Upper lobe of left lung (tissue), 6 donors: ENCODE measurements around the gene OSBPL5. TPM values are rescaled to one million over a fixed set of nuclear protein-coding genes. Genes with fewer than 3 reads are reported as not detected.

Experiments
- ATAC-seq, 2 donors: fragments of 200-7000 bp; cut with Tn5 transposase; one replicate each; pipeline ENCODE4 v1.9.1; 2022; ENCODE audit warnings: mild to moderate bottlenecking in 2 of 2, moderate library complexity in 2 of 2; ENCODE audit not compliant: low FRiP score in 2 of 2
- DNase-seq, 2 donors: peaks; one replicate each; pipeline ENCODE4 v3.0.0-alpha.2; 2019 to 2020
- H3K27ac ChIP-seq, 4 donors: fragments of 200-600 bp; sonication (generic); one replicate each; pipeline ENCODE4 v1.5.1; 2016 to 2019
- H3K27me3 ChIP-seq, 4 donors: fragments of 200-600 bp; sonication (generic); one replicate each; pipeline ENCODE4 v1.5.1; 2017 to 2019
- H3K36me3 ChIP-seq, 4 donors: fragments of 200-600 bp; sonication (generic); one replicate each; pipeline ENCODE4 v1.5.1; 2016 to 2019
- H3K4me1 ChIP-seq, 4 donors: fragments of 200-600 bp; sonication (generic); one replicate each; pipeline ENCODE4 v1.5.1; 2018 to 2019
- H3K4me3 ChIP-seq, 4 donors: fragments of 200-600 bp; sonication (generic); one replicate each; pipeline ENCODE4 v1.5.1; 2017 to 2019; ENCODE audit warnings: mild to moderate bottlenecking in 2 of 4, moderate library complexity in 1 of 4
- H3K9me3 ChIP-seq, 4 donors: fragments of 200-600 bp; sonication (generic); one replicate each; pipeline ENCODE4 v1.5.1; 2018 to 2019
- EP300 ChIP-seq, 4 donors: sonication (generic); formaldehyde crosslinking; IDR thresholded peaks; one replicate each; pipeline ENCODE4 v1.5.1; 2017; ENCODE audit warnings: antibody characterized with exemption in 4 of 4, control low read depth in 2 of 4
- POLR2A ChIP-seq, 4 donors: fragments of 450-650 bp; IDR thresholded peaks; one replicate each; pipeline ENCODE4 v1.5.1; 2016 to 2017; ENCODE audit warnings: antibody characterized with exemption in 4 of 4, mild to moderate bottlenecking in 2 of 4
- POLR2AphosphoS5 ChIP-seq, 2 donors: sonication (generic); formaldehyde crosslinking; IDR thresholded peaks; one replicate each; pipeline ENCODE4 v1.5.1; 2017; ENCODE audit warnings: antibody characterized with exemption in 2 of 2
- WGBS, 2 donors: methylation state at CpG; one replicate each; pipeline ENCODE4 v1.1.5; 2017 to 2018; 5-methylcytosine and 5-hydroxymethylcytosine counted together
- total RNA-seq, 6 donors: library from RNA; depleted of rRNA in 4 of 6; stranded (reverse); fragments of >200 nt in 4 of 6; gene quantifications; one replicate each; pipeline versions ENCODE4 v1.1.0 to v1.2.1, GENCODE V29; 2016 to 2021
- TF ChIP-seq, protein P1 (sequence below), 6 experiments: fragments of 450-650 bp in 4 of 6; fragments of 200-600 bp in 2 of 6; sonication (generic) in 2 of 6; IDR thresholded peaks; one replicate each; pipeline ENCODE4 v1.5.1; 2016 to 2019; ENCODE audit warnings: antibody characterized with exemption in 6 of 6
- donor health status: DM: no; HTN: no; CAD: no; lungs with moderate emphysema.
- donor health status: DM: no; HTN: yes; CAD: no; lungs with severe emphysema.

Gene OSBPL5
- total RNA-seq, 6 donors from 2014 or later = 23.4 to 66.9 (median 48.3) TPM

GRCh38 chr11:3080733-3081385 is 84.3 kb downstream of the OSBPL5 start:
- DNase-seq = no peak
- Histone ChIP-seq H3K9me3 (no peaks in the 10 kb centered on the region), H3K4me3 (no peak overlapping the region), H3K4me1 (no peaks in the 10 kb centered on the region), H3K36me3 (no peaks in the 10 kb centered on the region), H3K27me3 (no peaks in the 10 kb centered on the region), H3K27ac (no peak overlapping the region)
- ATAC-seq = no peak
- TF ChIP-seq, protein P1, sequence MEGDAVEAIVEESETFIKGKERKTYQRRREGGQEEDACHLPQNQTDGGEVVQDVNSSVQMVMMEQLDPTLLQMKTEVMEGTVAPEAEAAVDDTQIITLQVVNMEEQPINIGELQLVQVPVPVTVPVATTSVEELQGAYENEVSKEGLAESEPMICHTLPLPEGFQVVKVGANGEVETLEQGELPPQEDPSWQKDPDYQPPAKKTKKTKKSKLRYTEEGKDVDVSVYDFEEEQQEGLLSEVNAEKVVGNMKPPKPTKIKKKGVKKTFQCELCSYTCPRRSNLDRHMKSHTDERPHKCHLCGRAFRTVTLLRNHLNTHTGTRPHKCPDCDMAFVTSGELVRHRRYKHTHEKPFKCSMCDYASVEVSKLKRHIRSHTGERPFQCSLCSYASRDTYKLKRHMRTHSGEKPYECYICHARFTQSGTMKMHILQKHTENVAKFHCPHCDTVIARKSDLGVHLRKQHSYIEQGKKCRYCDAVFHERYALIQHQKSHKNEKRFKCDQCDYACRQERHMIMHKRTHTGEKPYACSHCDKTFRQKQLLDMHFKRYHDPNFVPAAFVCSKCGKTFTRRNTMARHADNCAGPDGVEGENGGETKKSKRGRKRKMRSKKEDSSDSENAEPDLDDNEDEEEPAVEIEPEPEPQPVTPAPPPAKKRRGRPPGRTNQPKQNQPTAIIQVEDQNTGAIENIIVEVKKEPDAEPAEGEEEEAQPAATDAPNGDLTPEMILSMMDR (IDR thresholded peaks at IDR 0.05) = no peak
- TF ChIP-seq EP300 (IDR thresholded peaks at IDR 0.05) (no peak), POLR2AphosphoS5 (IDR thresholded peaks at IDR 0.05) (no peak), POLR2A (IDR thresholded peaks at IDR 0.05) (no peak)
- WGBS, 2 donors = 81 to 84% methylated on average over 13 of the region's 13 CpGs

- H3K27ac ChIP-seq = no peak overlapping the region
- no peak for TF ChIP-seq POLR2AphosphoS5 (IDR thresholded peaks at IDR 0.05)
- no peak for TF ChIP-seq EP300 (IDR thresholded peaks at IDR 0.05)
- TF ChIP-seq, protein P1 (IDR thresholded peaks at IDR 0.05) = no peak
- TF ChIP-seq POLR2A (IDR thresholded peaks at IDR 0.05) = no peak
- H3K9me3 ChIP-seq = no peaks in the 10 kb centered on the region
- H3K4me3 ChIP-seq = no peak overlapping the region
- DNase-seq (no peak), ATAC-seq (no peak)
- 88 to 95% methylated on average over 1 of the region's 1 CpG for WGBS, 2 donors
- no peaks in the 10 kb centered on the region for H3K4me1 ChIP-seq
- H3K27me3 ChIP-seq = no peaks in the 10 kb centered on the region
- no peaks in the 10 kb centered on the region for H3K36me3 ChIP-seq
Observed at GRCh38 chr11:3080104-3080503, 85.0 kb downstream of the OSBPL5 start.

GRCh38 chr11:3077846-3078440 is 87.2 kb downstream of the OSBPL5 start:
- H3K4me3 ChIP-seq = no peak overlapping the region
- DNase-seq (no peak), ATAC-seq (no peak)
- no peaks in the 10 kb centered on the region for H3K4me1 ChIP-seq
- no peaks in the 10 kb centered on the region for H3K36me3 ChIP-seq
- 83 to 86% methylated on average over 16 of the region's 16 CpGs for WGBS, 2 donors
- no peaks in the 10 kb centered on the region for H3K9me3 ChIP-seq
- H3K27ac ChIP-seq = no peak overlapping the region
- no peaks in the 10 kb centered on the region for H3K27me3 ChIP-seq
- TF ChIP-seq POLR2AphosphoS5 (IDR thresholded peaks at IDR 0.05) = no peak
- no peak for TF ChIP-seq EP300 (IDR thresholded peaks at IDR 0.05)
- TF ChIP-seq POLR2A (IDR thresholded peaks at IDR 0.05) = no peak
- TF ChIP-seq, protein P1 (IDR thresholded peaks at IDR 0.05) = no peak

- Histone ChIP-seq H3K27ac (no peak overlapping the region), H3K27me3 (no peaks in the 10 kb centered on the region), H3K4me1 (no peaks in the 10 kb centered on the region), H3K36me3 (no peaks in the 10 kb centered on the region), H3K4me3 (no peak overlapping the region), H3K9me3 (no peaks in the 10 kb centered on the region)
- DNase-seq = no peak
- ATAC-seq = no peak
- WGBS, 2 donors = 89 to 92% methylated on average over 11 of the region's 11 CpGs
- TF ChIP-seq POLR2AphosphoS5 (IDR thresholded peaks at IDR 0.05) (no peak), EP300 (IDR thresholded peaks at IDR 0.05) (no peak), POLR2A (IDR thresholded peaks at IDR 0.05) (no peak)
- TF ChIP-seq, protein P1 (IDR thresholded peaks at IDR 0.05) = no peak
Observed at GRCh38 chr11:3077189-3077836, 87.8 kb downstream of the OSBPL5 start.
